DOHH2 (cell line): Measurements from ENCODE around the gene KCNH5.

Experiments
- CTCF ChIP-seq: fragments of 200-600 bp; sonication (generic); IDR thresholded peaks from one replicate; pipeline ENCODE4 v1.5.1; 2014; ENCODE audit warnings: antibody characterized with exemption, mild to moderate bottlenecking, low read depth, low read length; ENCODE audit not compliant: poor library complexity, severe bottlenecking
- EZH2phosphoT487 ChIP-seq: fragments of 200-600 bp; sonication (generic); IDR thresholded peaks from 2 replicates; pipeline ENCODE4 v1.6.1; 2017; ENCODE audit warnings: borderline replicate concordance, mild to moderate bottlenecking, antibody characterized with exemption, low read length, moderate library complexity, mixed read lengths

- TF ChIP-seq CTCF, result no peak
- no peak for TF ChIP-seq EZH2phosphoT487
These were observed at the start of gene KCNH5 for GRCh38 chr14:63045234-63045611.
